Retinal pigment epithelial cell (primary cell): Measurements from ENCODE around the gene PFN3.

ENCODE experiments used
- DNase-seq: peaks from one replicate; pipeline ENCODE4 v3.0.0-alpha.2; 2010; ENCODE audit warnings: low read depth
- H3K4me3 ChIP-seq: 2 replicates; pipeline ENCODE4 v1.5.1; 2011; ENCODE audit warnings: mild to moderate bottlenecking, low read length, control low read depth, moderate library complexity
- TF ChIP-seq, protein P1 (sequence below): conservative IDR thresholded peaks from 2 replicates; pipeline ENCODE4 v1.5.1; 2011; ENCODE audit warnings: low read depth, low read length, control low read depth, inconsistent platforms

The PFN3 gene

DNA sequence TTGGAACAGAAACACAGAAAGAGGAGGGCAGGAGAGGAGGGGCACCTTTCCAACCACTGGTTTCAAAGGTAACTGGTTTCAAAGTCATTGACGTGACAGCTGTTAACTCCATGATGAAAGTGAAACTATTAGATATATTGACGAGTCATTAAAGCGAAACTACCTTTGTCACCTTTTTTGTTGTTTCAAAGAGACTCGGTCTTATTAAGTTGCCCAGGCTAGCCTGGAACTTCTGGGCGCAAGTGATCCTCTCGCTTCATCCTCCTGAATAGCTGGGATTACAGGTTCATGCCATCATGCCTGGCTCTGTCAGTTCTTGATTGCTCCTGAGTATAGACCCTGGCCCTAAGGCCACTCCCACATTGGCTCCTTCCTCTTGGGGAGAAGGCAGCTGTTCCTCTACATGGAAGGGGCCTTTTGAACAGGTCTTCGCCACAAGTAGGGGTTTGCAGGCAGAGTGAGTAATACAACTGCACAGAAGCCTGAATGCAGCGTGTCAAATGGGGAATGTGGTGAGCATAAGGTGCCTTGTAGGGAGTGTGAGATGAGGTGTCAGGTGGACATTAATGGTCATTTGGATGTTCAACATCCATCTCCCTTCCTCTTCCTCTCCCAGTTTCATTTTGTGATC, 12.3 kb upstream of the PFN3 start:
- DNase-seq, result no peak
- TF ChIP-seq, protein P1, sequence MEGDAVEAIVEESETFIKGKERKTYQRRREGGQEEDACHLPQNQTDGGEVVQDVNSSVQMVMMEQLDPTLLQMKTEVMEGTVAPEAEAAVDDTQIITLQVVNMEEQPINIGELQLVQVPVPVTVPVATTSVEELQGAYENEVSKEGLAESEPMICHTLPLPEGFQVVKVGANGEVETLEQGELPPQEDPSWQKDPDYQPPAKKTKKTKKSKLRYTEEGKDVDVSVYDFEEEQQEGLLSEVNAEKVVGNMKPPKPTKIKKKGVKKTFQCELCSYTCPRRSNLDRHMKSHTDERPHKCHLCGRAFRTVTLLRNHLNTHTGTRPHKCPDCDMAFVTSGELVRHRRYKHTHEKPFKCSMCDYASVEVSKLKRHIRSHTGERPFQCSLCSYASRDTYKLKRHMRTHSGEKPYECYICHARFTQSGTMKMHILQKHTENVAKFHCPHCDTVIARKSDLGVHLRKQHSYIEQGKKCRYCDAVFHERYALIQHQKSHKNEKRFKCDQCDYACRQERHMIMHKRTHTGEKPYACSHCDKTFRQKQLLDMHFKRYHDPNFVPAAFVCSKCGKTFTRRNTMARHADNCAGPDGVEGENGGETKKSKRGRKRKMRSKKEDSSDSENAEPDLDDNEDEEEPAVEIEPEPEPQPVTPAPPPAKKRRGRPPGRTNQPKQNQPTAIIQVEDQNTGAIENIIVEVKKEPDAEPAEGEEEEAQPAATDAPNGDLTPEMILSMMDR, result no peak
- no peak overlapping the region for H3K4me3 ChIP-seq

DNA sequence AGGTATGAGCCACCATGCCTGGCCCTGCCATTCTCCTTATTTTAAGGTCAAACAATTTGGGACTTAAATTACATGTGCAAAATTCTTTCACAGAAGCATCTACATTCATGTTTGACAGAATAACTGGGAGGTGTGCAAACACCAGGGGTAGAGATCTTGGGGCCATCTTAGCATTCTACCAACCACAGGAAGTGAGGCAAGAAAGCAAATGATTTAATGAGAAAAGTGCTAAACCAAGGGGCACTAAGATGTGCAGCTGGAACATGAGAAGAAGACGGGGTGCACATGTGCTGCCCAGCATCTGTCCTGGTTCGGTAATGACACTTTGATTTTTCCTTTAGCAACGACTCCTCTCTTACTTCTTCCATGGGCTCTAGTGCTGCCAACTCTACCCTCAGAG, 10.1 kb upstream of the PFN3 start:
- TF ChIP-seq, protein P1, result no peak
- no peak overlapping the region for H3K4me3 ChIP-seq
- DNase-seq, result no peak

DNA sequence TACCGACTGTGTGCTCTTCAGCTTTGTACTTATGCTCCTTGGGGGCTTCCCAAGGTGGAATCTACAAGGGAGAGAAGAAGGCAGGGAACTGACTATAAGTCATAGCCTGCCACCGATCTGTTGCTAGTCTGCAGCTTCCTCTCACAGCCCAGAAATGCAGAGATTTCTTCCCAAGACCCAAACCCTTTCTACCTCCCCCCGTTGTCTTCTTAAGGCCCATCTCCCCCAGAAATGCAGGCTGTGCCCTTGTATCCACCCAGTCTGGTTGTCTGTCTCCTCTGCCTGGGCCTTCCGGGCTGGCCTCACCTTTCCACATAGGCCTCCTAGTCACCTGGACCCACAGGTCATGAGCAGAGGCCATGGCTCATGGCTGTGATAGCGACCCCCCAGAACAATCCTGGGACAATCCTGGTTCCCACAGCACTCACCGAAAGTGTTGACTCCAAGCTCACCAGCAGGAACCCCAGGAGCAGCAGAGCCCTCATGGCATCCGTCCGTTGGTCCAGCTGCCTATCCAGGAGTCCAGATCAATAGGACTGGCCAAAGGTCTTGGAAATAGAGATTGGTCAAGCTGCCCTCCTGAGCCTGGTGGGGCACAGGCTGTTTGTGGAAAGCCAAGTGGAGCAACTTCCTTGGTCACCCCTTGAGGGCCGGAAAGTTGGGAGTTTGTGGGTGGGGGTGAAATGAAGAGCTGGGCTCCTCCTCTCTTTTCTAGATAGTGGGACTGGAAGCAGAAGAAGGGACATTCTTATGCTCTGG, 8.8 kb upstream of the PFN3 start, which contains the start of gene F12:
Gene F12 (minus strand): TSS at position 522 of the 759 bp plus-strand sequence. CDS start 37 bp downstream, at position 485.
- H3K4me3 ChIP-seq, result no peak within 1 kb of the TSS
- TF ChIP-seq, protein P1, result no peak
- no peak for DNase-seq

DNA sequence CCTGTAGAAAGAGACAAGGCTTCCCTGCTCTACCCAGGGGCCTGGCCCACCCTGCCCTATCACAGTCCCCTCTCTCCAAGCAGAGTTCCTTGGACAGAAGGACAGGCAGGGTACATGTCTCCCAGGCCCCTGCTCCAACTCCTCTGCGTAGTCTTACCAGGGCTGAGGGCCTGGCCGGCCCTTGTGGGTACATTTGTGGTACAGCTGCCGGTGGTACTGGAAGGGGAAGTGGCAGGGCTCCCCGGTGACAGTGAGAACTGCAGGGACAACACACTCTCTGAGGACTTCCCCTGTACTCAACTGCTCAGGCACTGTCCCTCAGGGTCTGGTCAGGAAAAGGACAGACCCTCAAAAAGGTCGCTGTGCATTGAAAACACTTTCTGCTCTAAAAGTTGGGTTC, 5.3 kb upstream of the PFN3 start:
- H3K4me3 ChIP-seq, result no peak overlapping the region
- no peak for DNase-seq
- TF ChIP-seq, protein P1, result no peak

DNA sequence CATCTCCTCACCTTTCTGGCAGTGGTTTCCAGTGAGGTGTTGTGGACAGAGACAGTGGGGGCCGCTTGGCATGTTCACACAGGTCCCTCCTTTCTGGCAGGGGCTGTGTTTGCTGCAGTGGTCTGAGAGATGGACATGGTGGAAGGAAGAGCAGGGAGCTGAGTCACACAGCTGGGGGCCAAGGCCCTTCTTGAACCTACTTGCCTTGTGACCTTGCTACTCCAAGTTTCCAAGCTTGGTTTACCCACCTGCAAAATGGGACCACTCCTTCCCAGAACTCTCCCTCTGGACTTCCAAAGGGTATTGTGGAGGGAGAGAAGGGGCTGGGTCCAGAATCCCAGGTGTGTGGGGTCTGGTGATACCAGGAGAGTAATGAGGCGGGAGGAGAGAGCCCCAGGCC, 4.9 kb upstream of the PFN3 start:
- no peak for DNase-seq
- TF ChIP-seq, protein P1, result no peak
- no peak overlapping the region for H3K4me3 ChIP-seq

DNA sequence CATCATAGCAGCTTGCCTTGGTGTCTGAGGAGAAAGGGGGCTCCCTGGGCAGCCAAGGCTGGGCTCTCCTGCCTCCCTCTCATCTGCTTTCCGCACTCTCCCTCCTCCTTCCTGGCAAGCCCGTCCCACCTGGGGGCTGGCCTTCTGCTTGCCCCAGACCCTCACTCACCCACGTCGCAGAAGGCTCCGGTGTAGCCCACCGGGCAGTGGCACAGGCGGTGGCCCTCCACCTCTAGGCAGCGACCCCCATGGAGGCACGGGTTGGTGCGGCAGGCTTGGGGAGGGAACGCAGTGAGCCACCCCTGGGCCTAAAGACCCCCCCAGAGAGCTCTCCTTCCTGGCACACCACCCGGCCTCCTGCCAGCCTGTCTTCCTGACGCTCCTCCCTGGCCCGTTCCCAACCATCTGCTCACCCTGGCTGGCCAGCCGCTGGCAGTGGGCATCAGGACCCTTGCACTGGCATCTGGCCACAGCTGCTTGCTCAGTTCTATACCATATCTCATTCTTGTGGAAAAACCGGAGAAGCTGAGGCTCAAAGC, 4.2 kb upstream of the PFN3 start:
- H3K4me3 ChIP-seq, result peak overlapping the region; percentile 48
- TF ChIP-seq, protein P1, result no peak
- DNase-seq, result no peak
